Esophagus squamous epithelium (tissue), 5 donors: ENCODE results near the gene PCED1A. TPM values are rescaled to one million over a fixed set of nuclear protein-coding genes. Genes with fewer than 3 reads are reported as not detected.
"Not testable (repeated sequence)": the region's sequence is repeated elsewhere in the genome, so short reads cannot be mapped to it uniquely, and the experiment has no call there.

Source experiments
- DNase-seq: peaks from one replicate; lab custom pipeline; 2025; lab: John Stamatoyannopoulos, UW
- H3K27ac ChIP-seq, 4 donors: fragments of 200-600 bp; sonication (generic); one replicate each; pipeline ENCODE4 v1.5.1; 2016 to 2019; ENCODE audit warnings: mild to moderate bottlenecking in 1 of 4
- H3K27me3 ChIP-seq, 4 donors: fragments of 200-600 bp; sonication (generic); 1 replicate in 3 of 4; 2 replicates in 1 of 4; pipeline versions ENCODE4 v1.5.1 to v1.6.0; 2017 to 2021; ENCODE audit warnings: antibody characterized with exemption in 1 of 4
- H3K36me3 ChIP-seq, 3 donors: fragments of 200-600 bp; sonication (generic); one replicate each; pipeline ENCODE4 v1.5.1; 2016 to 2019
- H3K4me1 ChIP-seq, 3 donors: fragments of 200-600 bp; sonication (generic); one replicate each; pipeline ENCODE4 v1.5.1; 2017 to 2019
- H3K4me3 ChIP-seq, 4 donors: fragments of 200-600 bp; sonication (generic); 1 replicate in 3 of 4; 2 replicates in 1 of 4; pipeline ENCODE4 v1.5.1; 2016 to 2019; ENCODE audit warnings: mild to moderate bottlenecking in 2 of 4, moderate library complexity in 1 of 4
- H3K9me3 ChIP-seq, 3 donors: fragments of 200-600 bp; sonication (generic); one replicate each; pipeline ENCODE4 v1.5.1; 2016 to 2019
- POLR2A ChIP-seq, 4 donors: fragments of 450-650 bp; IDR thresholded peaks; one replicate each; pipeline ENCODE4 v1.6.1; 2017; ENCODE audit warnings: antibody characterized with exemption in 4 of 4, mild to moderate bottlenecking in 4 of 4, moderate library complexity in 3 of 4
- WGBS, 2 donors: methylation state at CpG; one replicate each; pipeline ENCODE4 v1.1.5; 2018; 5-methylcytosine and 5-hydroxymethylcytosine counted together
- intact Hi-C: fragments of 100-400 bp; cut with DNase I; formaldehyde crosslinking; loops from one replicate; pipeline ENCODE4 v1.15.0; 2022
- total RNA-seq, 4 donors: library from RNA; depleted of rRNA; stranded (reverse); fragments of >200 nt; gene quantifications; one replicate each; pipeline ENCODE4 v1.1.0, GENCODE V29; 2016
- TF ChIP-seq, protein P1 (sequence below), 6 experiments: fragments of 450-650 bp in 4 of 6; fragments of 200-600 bp in 2 of 6; sonication (generic) in 2 of 6; IDR thresholded peaks; one replicate each; pipeline ENCODE4 v1.5.1; 2016 to 2019; ENCODE audit warnings: antibody characterized with exemption in 6 of 6, mild to moderate bottlenecking in 4 of 6, moderate library complexity in 4 of 6
- donor health status: DM: yes; HTN: yes; CAD: no.

PCED1A gene
- total RNA-seq, 4 donors from 2014 or later = 9.0 to 25.6 (median 16.6) TPM

GRCh38 chr20:2814587-2815051 lies 25.8 kb downstream of the PCED1A start, which contains the start of gene C20orf141:
Gene C20orf141 (plus strand): TSS chr20:2814987. CDS start chr20:2815185, 198 bp downstream.
- Histone ChIP-seq H3K9me3 (peaks cover 0 to 11% (median 0%) of the 10 kb centered on the region in 3 donors), H3K4me3 (no peak within 1 kb of the TSS), H3K27me3 (peaks cover 0 to 62% (median 0%) of the 10 kb centered on the region in 4 donors), H3K36me3 (no peaks in the 10 kb centered on the region), H3K4me1 (peaks cover 0 to 8% (median 5%) of the 10 kb centered on the region in 3 donors), H3K27ac (no peak within 1 kb of the TSS)
- TF ChIP-seq POLR2A (IDR thresholded peaks at IDR 0.05) = no peak
- TF ChIP-seq, protein P1, sequence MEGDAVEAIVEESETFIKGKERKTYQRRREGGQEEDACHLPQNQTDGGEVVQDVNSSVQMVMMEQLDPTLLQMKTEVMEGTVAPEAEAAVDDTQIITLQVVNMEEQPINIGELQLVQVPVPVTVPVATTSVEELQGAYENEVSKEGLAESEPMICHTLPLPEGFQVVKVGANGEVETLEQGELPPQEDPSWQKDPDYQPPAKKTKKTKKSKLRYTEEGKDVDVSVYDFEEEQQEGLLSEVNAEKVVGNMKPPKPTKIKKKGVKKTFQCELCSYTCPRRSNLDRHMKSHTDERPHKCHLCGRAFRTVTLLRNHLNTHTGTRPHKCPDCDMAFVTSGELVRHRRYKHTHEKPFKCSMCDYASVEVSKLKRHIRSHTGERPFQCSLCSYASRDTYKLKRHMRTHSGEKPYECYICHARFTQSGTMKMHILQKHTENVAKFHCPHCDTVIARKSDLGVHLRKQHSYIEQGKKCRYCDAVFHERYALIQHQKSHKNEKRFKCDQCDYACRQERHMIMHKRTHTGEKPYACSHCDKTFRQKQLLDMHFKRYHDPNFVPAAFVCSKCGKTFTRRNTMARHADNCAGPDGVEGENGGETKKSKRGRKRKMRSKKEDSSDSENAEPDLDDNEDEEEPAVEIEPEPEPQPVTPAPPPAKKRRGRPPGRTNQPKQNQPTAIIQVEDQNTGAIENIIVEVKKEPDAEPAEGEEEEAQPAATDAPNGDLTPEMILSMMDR (IDR thresholded peaks at IDR 0.05) = no peak
- WGBS, 2 donors = 38% methylated on average over 2 of the region's 5 CpGs; no CpG with 5 or more reads in 1 of the 2 donors
- intact Hi-C loops = no loop called here
- no peak for DNase-seq

- Histone ChIP-seq H3K27me3 (peaks cover 0 to 62% (median 0%) of the 10 kb centered on the region in 4 donors), H3K27ac (no peak overlapping the region), H3K9me3 (peaks cover 0 to 11% (median 0%) of the 10 kb centered on the region in 3 donors), H3K36me3 (no peaks in the 10 kb centered on the region), H3K4me1 (peaks cover 0 to 8% (median 5%) of the 10 kb centered on the region in 3 donors), H3K4me3 (no peak overlapping the region)
- TF ChIP-seq POLR2A (IDR thresholded peaks at IDR 0.05) = no peak
- TF ChIP-seq, protein P1 (IDR thresholded peaks at IDR 0.05) = no peak
- intact Hi-C loops = no loop called here
- no peak for DNase-seq
- 94 to 100% methylated on average over 1 of the region's 1 CpG for WGBS, 2 donors
Measured at GRCh38 chr20:2814076-2814475, 26.4 kb downstream of the PCED1A start.

DNA sequence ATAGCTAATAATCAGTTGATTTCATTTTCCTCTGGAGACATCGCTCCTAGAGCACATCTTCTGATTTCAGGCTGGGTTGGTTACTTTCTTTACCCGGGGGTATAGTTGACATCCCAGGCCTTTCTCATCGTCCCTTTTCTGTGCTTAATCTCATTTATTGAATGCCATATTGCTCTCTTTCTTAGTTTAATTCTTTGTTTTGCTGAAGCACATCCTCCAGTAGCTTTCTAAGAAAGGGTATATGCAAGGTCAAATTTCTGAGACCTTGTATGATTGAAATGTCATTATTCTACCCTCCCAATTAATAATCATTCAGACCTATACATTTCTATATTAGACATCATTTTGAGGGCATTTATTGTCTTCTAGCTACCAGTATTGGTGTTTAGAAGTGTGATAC lies 28.3 kb downstream of the PCED1A start:
- 93 to 95% methylated on average over 3 of the region's 3 CpGs for WGBS, 2 donors
- no peaks in the 10 kb centered on the region for H3K36me3 ChIP-seq
- intact Hi-C loops = no loop called here
- peaks cover 0 to 11% (median 0%) of the 10 kb centered on the region in 3 donors for H3K9me3 ChIP-seq
- peaks cover 0 to 63% (median 0%) of the 10 kb centered on the region in 4 donors for H3K27me3 ChIP-seq
- no peak for DNase-seq
- no peak overlapping the region for H3K4me3 ChIP-seq
- H3K27ac ChIP-seq = no peak overlapping the region
- H3K4me1 ChIP-seq = peaks cover 0 to 8% (median 5%) of the 10 kb centered on the region in 3 donors
- TF ChIP-seq, protein P1 (IDR thresholded peaks at IDR 0.05) = no peak
- TF ChIP-seq POLR2A (IDR thresholded peaks at IDR 0.05) = no peak

DNA sequence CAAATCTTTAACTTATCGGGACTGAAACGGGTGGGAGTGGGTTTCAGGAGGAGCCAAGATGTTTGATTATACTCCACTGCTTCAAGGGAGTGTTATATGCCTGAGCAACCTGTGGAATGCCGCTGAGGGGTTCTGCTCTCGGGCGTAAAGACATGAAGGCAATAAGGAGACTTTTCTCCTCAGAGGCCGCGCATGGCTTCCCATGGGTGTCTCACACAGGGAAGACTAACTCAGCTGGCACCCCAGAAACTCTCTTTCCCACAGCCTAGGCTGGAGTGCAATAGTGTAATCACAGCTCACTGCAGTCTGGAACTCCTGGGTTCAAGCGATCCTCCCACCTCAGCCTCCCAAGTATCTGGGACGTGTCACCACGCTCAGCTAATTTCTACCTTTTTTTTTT lies 30.8 kb downstream of the PCED1A start:
- no peak for TF ChIP-seq POLR2A (IDR thresholded peaks at IDR 0.05)
- TF ChIP-seq, protein P1 (IDR thresholded peaks at IDR 0.05) = no peak
- intact Hi-C loops = no loop called here
- Histone ChIP-seq H3K4me3 (no peak overlapping the region), H3K4me1 (peaks cover 0 to 13% (median 0%) of the 10 kb centered on the region in 3 donors), H3K27ac (no peak overlapping the region), H3K36me3 (no peaks in the 10 kb centered on the region), H3K27me3 (peaks cover 8 to 83% (median 12%) of the 10 kb centered on the region in 4 donors), H3K9me3 (peaks cover 0 to 11% (median 0%) of the 10 kb centered on the region in 3 donors)
- no peak for DNase-seq
- 82 to 86% methylated on average over 9 to 10 of the region's 10 CpGs for WGBS, 2 donors

- H3K27ac ChIP-seq, DNase-seq, H3K36me3 ChIP-seq, intact Hi-C loops, H3K4me3 ChIP-seq: not testable (repeated sequence)
- peaks cover 0 to 10% (median 0%) of the 10 kb centered on the region in 3 donors for H3K4me1 ChIP-seq
- peaks cover 0 to 11% (median 0%) of the 10 kb centered on the region in 3 donors for H3K9me3 ChIP-seq
- 82 to 90% methylated on average over 7 to 8 of the region's 9 CpGs for WGBS, 2 donors
- peaks cover 8 to 95% (median 12%) of the 10 kb centered on the region in 4 donors for H3K27me3 ChIP-seq
Measured at GRCh38 chr20:2807929-2808328, 32.5 kb downstream of the PCED1A start.
